GM12878 (cell line): ENCODE measurements around the gene RASA1.

Experiments
- CHD4 ChIP-seq: fragments of 200-600 bp; sonication (generic); IDR thresholded peaks from 2 replicates; pipeline ENCODE4 v1.6.1; 2016; ENCODE audit warnings: mild to moderate bottlenecking
- CTCF ChIP-seq, 3 experiments: IDR thresholded peaks in 2 of 3; conservative IDR thresholded peaks in 1 of 3; 2 replicates each; pipeline ENCODE4 v1.5.1; 2011; ENCODE audit warnings: low read depth in 3 of 3, low read length in 3 of 3, mild to moderate bottlenecking in 3 of 3, control low read depth in 2 of 3, moderate library complexity in 2 of 3, inconsistent platforms in 1 of 3, mixed read lengths in 1 of 3; ENCODE audit not compliant: control insufficient read depth in 2 of 3, insufficient read depth in 1 of 3; ENCODE audit errors: extremely low read depth in 1 of 3
- ETV6 ChIP-seq, 2 experiments: fragments of 450-650 bp in 1 of 2; IDR thresholded peaks in 1 of 2; conservative IDR thresholded peaks in 1 of 2; 2 replicates each; pipeline ENCODE4 v1.6.1; 2014; ENCODE audit warnings: antibody characterized with exemption in 1 of 2, borderline replicate concordance in 1 of 2, low read depth in 1 of 2, mild to moderate bottlenecking in 1 of 2, moderate library complexity in 1 of 2
- NR2F1 ChIP-seq: fragments of 450-650 bp; conservative IDR thresholded peaks from 2 replicates; pipeline ENCODE4 v1.6.1; 2017; ENCODE audit warnings: mild to moderate bottlenecking
- PAX8 ChIP-seq: fragments of 450-650 bp; IDR thresholded peaks from 2 replicates; pipeline ENCODE4 v1.6.1; 2017; ENCODE audit warnings: mild to moderate bottlenecking, moderate library complexity
- POLR2A ChIP-seq: IDR thresholded peaks from 2 replicates; pipeline ENCODE4 v1.6.1; 2011; ENCODE audit warnings: low read depth, mild to moderate bottlenecking, low read length
- POLR2AphosphoS5 ChIP-seq: IDR thresholded peaks from 2 replicates; pipeline ENCODE4 v1.6.1; 2011; ENCODE audit warnings: mild to moderate bottlenecking, low read length, inconsistent platforms
- SPI1 ChIP-seq: IDR thresholded peaks from 2 replicates; pipeline ENCODE4 v1.6.1; 2011; ENCODE audit warnings: low read depth, mild to moderate bottlenecking, low read length, moderate library complexity, borderline replicate concordance; ENCODE audit not compliant: insufficient read depth
- SRF ChIP-seq, 2 experiments: IDR thresholded peaks; 2 replicates each; pipeline ENCODE4 v1.6.1; 2011; ENCODE audit warnings: low read depth in 2 of 2, low read length in 2 of 2, mild to moderate bottlenecking in 1 of 2, moderate library complexity in 1 of 2
- TAF1 ChIP-seq: IDR thresholded peaks from 2 replicates; pipeline ENCODE4 v1.6.1; 2011; ENCODE audit warnings: mild to moderate bottlenecking, low read depth, low read length, borderline replicate concordance
- TCF7 ChIP-seq: IDR thresholded peaks from 2 replicates; pipeline ENCODE4 v1.6.1; 2014; ENCODE audit warnings: antibody characterized with exemption, borderline replicate concordance

- TF ChIP-seq SPI1: no peak
- no peak for TF ChIP-seq POLR2AphosphoS5
- TF ChIP-seq CHD4: no peak
- no peak for TF ChIP-seq TCF7
- TF ChIP-seq POLR2A: no peak
- no peak for TF ChIP-seq ETV6 (conservative IDR thresholded peaks at IDR 0.05 in 1 of 2, IDR thresholded peaks at IDR 0.05 in 1 of 2; ENCODE audit: borderline replicate concordance in 1 of 2, low read depth in 1 of 2)
- TF ChIP-seq CTCF (IDR thresholded peaks at IDR 0.05 in 2 of 3, conservative IDR thresholded peaks at IDR 0.05 in 1 of 3; ENCODE audit: control insufficient read depth in 2 of 3, extremely low read depth in 1 of 3, insufficient read depth in 1 of 3, low read depth in 3 of 3, low read length in 3 of 3): no peak
- TF ChIP-seq PAX8: no peak
- TF ChIP-seq SRF (IDR thresholded peaks at IDR 0.05; ENCODE audit: low read depth in 2 of 2, low read length in 2 of 2): no peak
- no peak for TF ChIP-seq NR2F1
- TF ChIP-seq TAF1: no peak
Measured at GRCh38 chr5:87322381-87322780, 54.7 kb downstream of the RASA1 start.
